Renal cortex interstitium (tissue), 15 donors: ENCODE data around the gene DDX24. TPM values are rescaled to one million over a fixed set of nuclear protein-coding genes. Genes with fewer than 3 reads are reported as not detected.
A peak's percentile ranks its signal among the peaks of the same experiment; 100 is the strongest.

Experiments
- DNase-seq, 11 donors: peaks; one replicate each; pipeline ENCODE4 v3.0.0-alpha.2; 2013; ENCODE audit warnings: low read depth in 9 of 11, low spot score in 4 of 11; ENCODE audit errors: extremely low read depth in 1 of 11
- long read RNA-seq, 16 experiments: transcript quantifications; one replicate each; lab custom pipeline, GENCODE V29; 2026
- polyA plus RNA-seq, 3 donors: library from polyadenylated mRNA; unstranded; fragments of 120-200 nt; gene quantifications; one replicate each; pipeline ENCODE4 v1.2.1, GENCODE V29; 2013; ENCODE audit not compliant: insufficient read length in 3 of 3

DDX24 gene
- polyA plus RNA-seq = 100 to 1,000 TPM; 158 to 177 (median 164) TPM
- long read RNA-seq, donor 1, full-length matches to known transcripts = 49 of 67 reads
- long read RNA-seq, donor 1, partial matches to known transcripts = 18 of 67 reads
- long read RNA-seq, donor 1, other reads (novel, unspliced or antisense) = 0 of 67 reads
- long read RNA-seq, donor 2, full-length matches to known transcripts = 72 of 91 reads
- long read RNA-seq, donor 2, partial matches to known transcripts = 19 of 91 reads
- long read RNA-seq, donor 2, other reads (novel, unspliced or antisense) = 0 of 91 reads
- long read RNA-seq, donor 3, full-length matches to known transcripts = 80 of 111 reads
- long read RNA-seq, donor 3, partial matches to known transcripts = 31 of 111 reads
- long read RNA-seq, donor 3, other reads (novel, unspliced or antisense) = 0 of 111 reads
- long read RNA-seq, donor 4, full-length matches to known transcripts = 48 of 59 reads
- long read RNA-seq, donor 4, partial matches to known transcripts = 11 of 59 reads
- long read RNA-seq, donor 4, other reads (novel, unspliced or antisense) = 0 of 59 reads
- long read RNA-seq, donor 5 = 0 reads
- long read RNA-seq, donor 6, full-length matches to known transcripts = 76 of 89 reads
- long read RNA-seq, donor 6, partial matches to known transcripts = 13 of 89 reads
- long read RNA-seq, donor 6, other reads (novel, unspliced or antisense) = 0 of 89 reads
- long read RNA-seq, donor 7, full-length matches to known transcripts = 68 of 78 reads
- long read RNA-seq, donor 7, partial matches to known transcripts = 10 of 78 reads
- long read RNA-seq, donor 7, other reads (novel, unspliced or antisense) = 0 of 78 reads
- long read RNA-seq, donor 8 = 0 reads
- long read RNA-seq, donor 9, full-length matches to known transcripts = 61 of 66 reads
- long read RNA-seq, donor 9, partial matches to known transcripts = 5 of 66 reads
- long read RNA-seq, donor 9, other reads (novel, unspliced or antisense) = 0 of 66 reads
- long read RNA-seq, donor 10, full-length matches to known transcripts = 70 of 70 reads
- long read RNA-seq, donor 10, partial matches to known transcripts = 0 of 70 reads
- long read RNA-seq, donor 10, other reads (novel, unspliced or antisense) = 0 of 70 reads
- long read RNA-seq, donor 11, full-length matches to known transcripts = 71 of 89 reads
- long read RNA-seq, donor 11, partial matches to known transcripts = 18 of 89 reads
- long read RNA-seq, donor 11, other reads (novel, unspliced or antisense) = 0 of 89 reads
- long read RNA-seq, donor 12, full-length matches to known transcripts = 22 of 22 reads
- long read RNA-seq, donor 12, partial matches to known transcripts = 0 of 22 reads
- long read RNA-seq, donor 12, other reads (novel, unspliced or antisense) = 0 of 22 reads
- long read RNA-seq, donor 13 = 0 reads
- long read RNA-seq, donor 14, full-length matches to known transcripts = 52 of 70 reads
- long read RNA-seq, donor 14, partial matches to known transcripts = 18 of 70 reads
- long read RNA-seq, donor 14, other reads (novel, unspliced or antisense) = 0 of 70 reads
- long read RNA-seq, donor 15, full-length matches to known transcripts = 22 of 27 reads
- long read RNA-seq, donor 15, partial matches to known transcripts = 5 of 27 reads
- long read RNA-seq, donor 15, other reads (novel, unspliced or antisense) = 0 of 27 reads
- long read RNA-seq, donor 16, full-length matches to known transcripts = 184 of 333 reads
- long read RNA-seq, donor 16, partial matches to known transcripts = 130 of 333 reads
- long read RNA-seq, donor 16, other reads (novel, unspliced or antisense) = 19 of 333 reads

- DNase-seq = peak; percentile 78 to 94 (median 92)
Observed at GRCh38 chr14:94080621-94081385, at the start of gene DDX24, which contains the start of gene IFI27L1. DDX24 (minus strand) TSS chr14:94081202; CDS start chr14:94079742, 1,460 bp downstream. IFI27L1 (plus strand) TSS chr14:94081310; CDS start chr14:94096938, 15,628 bp downstream.

GRCh38 chr14:94129758-94130414, 48.9 kb upstream of the DDX24 start:
- peak in 2 of 11 donors; percentile 20 to 34 for DNase-seq

- peak in 10 of 11 donors; percentile 36 to 71 (median 60) for DNase-seq
Observed at GRCh38 chr14:94129111-94129757, 48.2 kb upstream of the DDX24 start, which contains the start of gene IFI27L2. IFI27L2 (minus strand) TSS chr14:94129604; CDS start chr14:94129564, 40 bp downstream.

- DNase-seq = no peak
Observed at GRCh38 chr14:94128216-94128839, 47.3 kb upstream of the DDX24 start.

- no peak for DNase-seq
Observed at GRCh38 chr14:94127330-94127729, 46.3 kb upstream of the DDX24 start.

- no peak for DNase-seq
Observed at GRCh38 chr14:94126800-94127199, 45.8 kb upstream of the DDX24 start.

GRCh38 chr14:94126419-94126677, 45.3 kb upstream of the DDX24 start:
- no peak for DNase-seq

GRCh38 chr14:94125659-94126418, 44.8 kb upstream of the DDX24 start:
- no peak for DNase-seq

GRCh38 chr14:94124582-94125377, 43.8 kb upstream of the DDX24 start:
- DNase-seq = no peak

GRCh38 chr14:94123868-94124267, 42.9 kb upstream of the DDX24 start:
- DNase-seq = no peak

GRCh38 chr14:94123296-94123695, 42.3 kb upstream of the DDX24 start:
- DNase-seq = no peak

GRCh38 chr14:94122438-94122837, 41.4 kb upstream of the DDX24 start:
- DNase-seq = no peak

GRCh38 chr14:94121485-94121884, 40.5 kb upstream of the DDX24 start:
- DNase-seq = no peak

GRCh38 chr14:94120667-94121340, 39.8 kb upstream of the DDX24 start:
- no peak for DNase-seq
